Amygdala (tissue), 56 donors: ENCODE results near the gene FAM124A.
"Not testable (repeated sequence)": the region's sequence is repeated elsewhere in the genome, so short reads cannot be mapped to it uniquely, and the experiment has no call there.

Experiments
- DNase-seq, 56 donors: peaks; one replicate each; lab custom pipeline; 2025; lab: John Stamatoyannopoulos, UW

FAM124A gene

DNA sequence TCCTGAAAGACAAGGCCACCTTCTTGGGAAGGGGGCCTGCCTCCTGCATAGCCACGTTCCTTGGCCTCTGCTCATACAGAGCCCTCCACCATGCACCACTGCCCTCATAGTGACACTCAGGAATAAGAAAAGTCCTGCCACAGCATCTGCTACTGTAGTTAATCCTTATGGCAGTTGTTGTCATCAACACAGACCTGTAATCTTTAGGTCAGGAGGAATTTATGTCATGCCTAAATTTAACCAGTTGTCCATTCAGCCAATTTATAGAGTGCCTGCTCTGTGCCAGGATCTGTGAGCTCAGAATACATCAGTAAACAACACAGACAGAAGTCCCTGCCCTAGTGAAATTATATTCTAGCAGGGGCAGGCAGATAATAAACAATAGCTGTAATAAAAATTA is 44.4 kb downstream of the FAM124A start:
- no peak for DNase-seq

GRCh38 chr13:51267622-51268021 is 45.4 kb downstream of the FAM124A start:
- DNase-seq: no peak

- DNase-seq: no peak
These were observed 46.8 kb downstream of the FAM124A start for GRCh38 chr13:51269039-51269438.

DNA sequence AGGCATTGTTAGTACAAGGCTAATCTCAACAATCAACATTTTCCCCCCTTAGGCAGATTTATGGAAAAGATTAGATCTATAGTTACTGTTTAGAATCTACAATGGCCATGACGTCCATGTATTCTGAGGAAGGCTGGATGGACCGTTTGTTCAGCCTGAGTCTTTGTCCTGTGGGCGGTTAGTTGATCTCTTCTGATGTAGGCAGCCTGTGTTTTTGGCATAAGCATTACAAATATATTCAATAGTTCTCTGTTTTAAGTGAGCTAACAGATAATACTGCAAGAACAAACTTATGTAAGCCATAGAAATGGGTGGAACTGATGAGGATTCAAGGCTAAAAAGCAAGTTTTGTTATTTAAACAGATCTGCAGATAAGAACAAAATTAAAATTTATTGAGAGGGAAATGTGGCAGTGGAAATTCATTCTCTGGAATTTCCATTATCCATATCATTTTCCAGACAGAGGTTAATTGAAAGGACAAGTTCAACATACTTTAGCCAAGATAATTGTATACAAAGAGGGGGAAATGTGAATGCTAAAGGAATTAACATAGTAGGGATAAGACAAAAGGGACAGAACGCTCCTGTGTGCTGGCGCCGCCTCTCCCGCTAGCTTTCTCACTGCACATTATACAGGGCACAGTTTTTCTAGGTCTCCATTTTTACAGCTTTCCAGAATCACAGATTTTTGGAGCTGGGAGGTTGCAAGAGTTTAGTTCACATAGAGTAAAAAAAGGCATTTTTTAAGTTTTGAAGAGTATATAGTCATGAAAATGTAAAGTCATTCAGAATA is 48.6 kb downstream of the FAM124A start:
- DNase-seq: peak in 5 of 56 donors; percentile 17 to 31 (median 20)

DNA sequence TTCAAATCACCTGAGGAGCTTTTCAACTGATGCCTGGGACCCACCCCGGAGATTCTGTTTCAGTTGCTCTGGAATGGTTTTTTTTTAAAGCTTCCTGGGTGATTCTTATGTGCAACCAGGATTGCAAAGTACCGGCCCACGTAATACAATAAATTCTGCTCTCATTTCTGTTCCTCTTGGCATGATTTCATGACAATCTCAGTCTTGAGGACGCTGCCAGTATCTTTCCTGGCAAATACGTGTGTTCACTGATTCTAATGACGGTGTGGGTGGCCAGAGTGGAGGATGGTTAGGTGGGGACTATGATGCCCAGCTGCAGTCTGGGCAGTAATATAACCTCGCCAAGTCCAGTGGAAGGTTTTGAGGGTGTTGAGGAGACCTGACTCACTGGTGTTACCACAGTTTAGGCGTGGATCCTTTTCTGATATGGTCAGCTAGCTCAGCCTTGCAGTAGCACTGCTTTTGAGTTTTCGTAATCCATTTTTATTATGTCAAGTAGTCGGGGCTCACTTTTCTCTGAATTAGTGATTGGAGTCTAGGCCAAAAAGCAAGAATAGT is 49.4 kb downstream of the FAM124A start:
- peak in 1 of 56 donors; percentile 20 for DNase-seq

GRCh38 chr13:51275101-51275500 is 52.9 kb downstream of the FAM124A start:
- DNase-seq: peak in 7 of 56 donors; percentile 15 to 35 (median 20)

- no peak for DNase-seq
These were observed 54.4 kb downstream of the FAM124A start for GRCh38 chr13:51276636-51277035.

DNA sequence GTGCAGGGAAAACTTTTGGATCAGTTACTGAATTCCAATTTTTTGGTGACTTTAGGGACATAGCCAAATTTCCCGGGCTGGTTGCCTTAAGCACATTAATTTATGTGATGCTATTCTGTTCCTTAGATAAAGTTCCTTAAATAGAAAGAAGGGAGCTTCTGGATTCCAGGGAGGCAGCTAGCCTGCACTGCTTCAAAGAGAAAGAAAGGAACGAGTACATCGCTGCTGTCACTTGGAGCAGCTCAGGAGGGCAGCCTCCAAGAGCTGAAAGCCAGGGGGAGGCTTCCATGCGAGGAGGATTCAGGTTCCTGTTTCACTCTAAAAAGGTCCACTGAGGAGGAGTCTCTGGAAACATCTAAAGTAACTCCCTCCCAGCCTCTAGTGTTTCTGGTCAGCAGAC is 55.7 kb downstream of the FAM124A start:
- DNase-seq: no peak

- DNase-seq: no peak
These were observed 56.4 kb downstream of the FAM124A start for GRCh38 chr13:51278426-51279130.

DNA sequence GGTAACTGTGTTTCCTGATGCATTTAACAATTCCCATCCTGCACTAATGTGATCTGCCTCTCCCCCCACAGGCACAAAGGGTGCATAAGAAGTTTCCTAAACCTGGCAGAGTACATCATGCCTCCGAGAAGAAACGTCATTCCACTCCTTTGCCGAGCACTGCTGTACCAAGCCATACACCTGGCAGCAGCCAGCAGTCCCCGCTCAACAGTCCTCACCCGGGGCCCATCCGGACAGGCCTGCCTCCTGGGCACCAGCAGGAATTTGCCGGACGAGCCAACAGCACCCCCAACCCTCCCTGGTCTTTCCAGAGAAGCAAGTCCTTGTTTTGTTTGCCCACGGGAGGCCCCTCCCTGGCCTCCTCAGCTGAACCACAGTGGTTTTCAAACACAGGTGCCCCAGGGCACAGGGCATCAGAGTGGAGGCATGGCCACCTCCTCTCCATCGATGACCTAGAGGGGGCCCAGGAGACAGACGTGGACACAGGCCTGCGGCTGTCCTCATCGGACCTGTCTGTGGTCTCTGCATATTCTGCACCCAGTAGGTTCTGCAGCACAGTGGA is 58.3 kb downstream of the FAM124A start:
- DNase-seq: no peak

DNA sequence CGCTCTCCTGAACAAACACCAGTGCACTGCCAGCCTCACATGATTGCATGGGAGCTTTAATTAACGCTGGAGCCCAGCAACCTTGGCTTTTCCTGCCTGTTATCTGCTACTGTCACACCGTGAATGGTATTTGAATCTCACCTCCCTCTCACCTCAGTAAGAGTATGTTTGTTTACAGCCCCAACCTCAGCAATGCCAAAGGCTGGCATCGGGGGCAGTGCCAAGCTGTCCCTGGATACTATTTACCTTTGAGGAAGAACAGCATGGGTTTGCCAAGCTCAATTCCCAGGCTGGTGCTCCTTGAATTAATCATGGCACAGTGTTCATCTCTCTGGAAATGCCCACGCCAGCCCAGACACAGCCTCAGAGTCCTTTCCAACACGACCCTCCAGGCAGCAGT is 60.1 kb downstream of the FAM124A start:
- DNase-seq: no peak

- not testable (repeated sequence) for DNase-seq
These were observed 60.7 kb downstream of the FAM124A start for GRCh38 chr13:51282923-51283322.

DNA sequence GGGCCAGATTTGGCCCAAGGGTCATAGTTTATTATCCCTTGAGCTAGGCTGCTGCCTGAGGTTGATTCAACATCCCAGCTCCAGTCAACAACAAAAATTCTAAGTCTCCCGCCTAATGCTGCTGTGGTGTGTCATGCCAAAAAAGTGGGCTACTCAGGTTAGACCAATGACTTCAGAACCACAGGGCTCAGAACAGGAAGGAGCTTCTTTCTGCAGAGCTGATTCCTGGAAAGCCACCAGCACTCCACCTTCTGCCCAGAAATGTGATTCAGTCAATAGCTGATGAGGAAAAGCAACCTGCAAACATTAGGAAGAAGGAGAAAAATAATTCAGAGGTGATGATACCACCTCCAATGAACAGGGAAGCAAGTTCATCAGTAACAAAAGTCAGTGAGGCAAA is 61.2 kb downstream of the FAM124A start:
- DNase-seq: no peak

GRCh38 chr13:51284339-51284738 is 62.1 kb downstream of the FAM124A start:
- DNase-seq: no peak

GRCh38 chr13:51286135-51287002 is 64.2 kb downstream of the FAM124A start:
- peak in 55 of 56 donors; percentile 16 to 91 (median 65) for DNase-seq

DNA sequence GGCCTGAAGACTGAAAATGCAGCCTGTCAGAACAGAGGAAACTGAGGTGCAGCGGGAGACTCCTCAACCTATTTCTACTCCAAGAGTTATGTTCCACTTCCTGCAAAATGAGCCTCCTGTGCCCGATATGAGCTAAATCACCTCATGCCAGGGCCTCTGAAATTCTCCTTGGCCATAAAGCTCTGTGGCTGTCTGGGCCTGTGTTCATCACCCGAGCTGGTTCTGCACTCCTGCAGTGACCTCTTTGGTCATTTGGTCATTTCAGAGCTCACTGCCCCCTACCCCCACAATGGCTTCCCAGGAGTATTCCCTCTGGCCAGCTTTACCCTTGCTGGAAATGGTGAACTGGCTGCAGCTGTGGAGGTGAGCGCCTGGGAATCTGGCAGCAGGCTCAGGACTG is 65.6 kb downstream of the FAM124A start:
- DNase-seq: no peak

GRCh38 chr13:51288254-51288653 is 66.1 kb downstream of the FAM124A start:
- not testable (repeated sequence) for DNase-seq

- no peak for DNase-seq
These were observed 69.1 kb downstream of the FAM124A start for GRCh38 chr13:51291341-51291740.

- peak in 1 of 56 donors; percentile 16 for DNase-seq
These were observed 69.9 kb downstream of the FAM124A start for GRCh38 chr13:51292000-51292565.

DNA sequence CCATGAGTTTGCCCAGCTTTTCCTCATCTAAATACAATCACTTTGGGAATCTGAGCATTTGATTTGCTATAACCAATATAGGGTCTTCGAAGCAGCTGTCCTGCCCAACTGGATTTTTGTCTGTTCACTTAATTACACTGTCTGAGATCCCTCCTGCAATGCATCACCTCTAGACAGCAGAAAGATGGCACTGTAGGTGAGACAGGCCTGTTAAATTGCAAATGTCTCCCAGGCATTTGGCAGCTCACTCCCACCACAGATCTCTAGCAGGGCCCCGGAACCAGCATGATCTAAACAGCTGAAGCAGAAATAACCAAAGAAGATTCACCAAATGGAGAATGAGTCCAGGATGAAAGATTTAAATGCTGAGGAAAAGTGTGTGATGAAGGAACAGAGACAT is 75.4 kb downstream of the FAM124A start:
- DNase-seq: no peak
